ENCODE measurements around the gene GPR152.

- TF ChIP-seq CTCF (IDR thresholded peaks at IDR 0.05): no peak
- TF ChIP-seq POLR2A (IDR thresholded peaks at IDR 0.05): no peak
These were observed 12.1 kb upstream of the GPR152 start for GRCh38 chr11:67464411-67465188.
